ENCODE results near the gene SEMA7A. TPM values are rescaled to one million over a fixed set of nuclear protein-coding genes. Genes with fewer than 3 reads are reported as not detected.

SEMA7A gene
- total and polyA plus RNA-seq, 9 of the 15 experiments (the other 6 are each of a cell fraction or from before 2014, with no cell fraction given): 0.04 to 8.2 (median 5.4) TPM; not detected in 1

DNA sequence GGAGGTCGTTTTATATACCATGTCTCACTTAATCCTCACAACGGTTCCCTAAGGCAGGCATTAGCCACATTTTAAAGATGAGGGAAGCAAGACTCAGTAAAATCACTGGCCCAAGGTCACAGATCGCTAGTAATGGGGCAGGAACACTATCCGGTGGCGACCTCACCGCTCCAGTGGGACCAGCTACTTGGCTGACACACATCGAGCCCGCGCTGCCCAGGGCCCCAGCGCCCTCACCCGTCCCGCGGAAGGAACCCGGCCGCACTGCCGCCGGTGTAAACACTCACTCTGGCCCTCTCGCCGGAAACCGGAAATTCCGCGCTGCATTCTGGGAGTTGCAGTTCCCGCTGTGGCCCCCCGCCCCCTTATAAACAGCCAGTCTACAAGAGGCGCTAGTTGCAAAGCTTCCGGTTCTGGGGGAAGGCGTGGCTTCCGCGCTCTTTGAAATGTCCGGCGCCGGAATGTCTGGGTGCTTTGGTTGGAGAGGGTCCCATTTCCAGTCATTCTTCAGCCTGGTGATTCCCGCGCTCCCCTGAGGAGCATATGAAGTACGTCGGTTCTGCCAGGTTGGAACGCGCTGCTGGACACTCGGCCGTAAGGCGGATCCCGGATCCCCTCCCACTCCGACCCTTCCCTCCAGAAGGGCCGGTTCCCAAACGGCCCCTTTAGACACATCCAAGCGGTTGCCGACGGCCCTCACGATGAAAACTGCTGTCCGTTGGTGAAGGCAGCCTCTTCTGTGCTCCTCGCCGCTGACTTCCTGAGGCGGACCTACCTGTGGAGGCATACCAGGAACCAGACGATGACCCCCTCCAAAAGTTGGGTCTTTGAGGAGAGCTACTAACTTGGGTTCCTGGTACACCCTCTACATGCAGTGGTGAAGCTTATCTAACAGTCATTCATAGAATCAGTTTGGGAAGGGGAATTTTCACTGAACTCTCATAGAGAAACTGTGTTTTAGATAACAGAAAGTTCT lies 27.4 kb upstream of the SEMA7A start, which contains the start of gene UBL7 (continued):
- TF ChIP-seq DACH1 (IDR thresholded peaks at IDR 0.05; ENCODE audit: partially characterized antibody) (no peak), TCF7 (IDR thresholded peaks at IDR 0.05; ENCODE audit: borderline replicate concordance) (no peak), ELK1 (CRISPR knock-in tag; IDR thresholded peaks at IDR 0.05) (no peak), ZNF79 (CRISPR knock-in tag; IDR thresholded peaks at IDR 0.05; ENCODE audit: low read depth) (no peak), CXXC5 (CRISPR knock-in tag; IDR thresholded peaks at IDR 0.05) (peak; percentile 71), MTA2 (IDR thresholded peaks at IDR 0.05; ENCODE audit: low read depth) (no peak), NEUROD1 (IDR thresholded peaks at IDR 0.05; ENCODE audit: borderline replicate concordance, low read depth, low read length, partially characterized antibody) (no peak), KLF6 (CRISPR knock-in tag; IDR thresholded peaks at IDR 0.05; ENCODE audit: borderline replicate concordance) (no peak), HIVEP1 (CRISPR knock-in tag; IDR thresholded peaks at IDR 0.05) (no peak), SMARCA5 (IDR thresholded peaks at IDR 0.05) (peak; percentile 36; the same call in 1 of the 2 replicates), FOS (IDR thresholded peaks at IDR 0.05; ENCODE audit: extremely low read depth, insufficient read length) (no peak), RBM14 (IDR thresholded peaks at IDR 0.05; ENCODE audit: borderline replicate concordance, insufficient read depth, low read depth, low read length) (no peak), ZNF696 (CRISPR knock-in tag; conservative IDR thresholded peaks at IDR 0.05) (no peak), MTA1 (IDR thresholded peaks at IDR 0.05; ENCODE audit: borderline replicate concordance) (no peak), E2F3 (CRISPR knock-in tag; IDR thresholded peaks at IDR 0.05) (0 out of 2 replicates have a peak, but pooled peaks have one; percentile 41), ZNF165 (CRISPR knock-in tag; IDR thresholded peaks at IDR 0.05; ENCODE audit: borderline replicate concordance) (no peak)
- TF ChIP-seq, protein P1, sequence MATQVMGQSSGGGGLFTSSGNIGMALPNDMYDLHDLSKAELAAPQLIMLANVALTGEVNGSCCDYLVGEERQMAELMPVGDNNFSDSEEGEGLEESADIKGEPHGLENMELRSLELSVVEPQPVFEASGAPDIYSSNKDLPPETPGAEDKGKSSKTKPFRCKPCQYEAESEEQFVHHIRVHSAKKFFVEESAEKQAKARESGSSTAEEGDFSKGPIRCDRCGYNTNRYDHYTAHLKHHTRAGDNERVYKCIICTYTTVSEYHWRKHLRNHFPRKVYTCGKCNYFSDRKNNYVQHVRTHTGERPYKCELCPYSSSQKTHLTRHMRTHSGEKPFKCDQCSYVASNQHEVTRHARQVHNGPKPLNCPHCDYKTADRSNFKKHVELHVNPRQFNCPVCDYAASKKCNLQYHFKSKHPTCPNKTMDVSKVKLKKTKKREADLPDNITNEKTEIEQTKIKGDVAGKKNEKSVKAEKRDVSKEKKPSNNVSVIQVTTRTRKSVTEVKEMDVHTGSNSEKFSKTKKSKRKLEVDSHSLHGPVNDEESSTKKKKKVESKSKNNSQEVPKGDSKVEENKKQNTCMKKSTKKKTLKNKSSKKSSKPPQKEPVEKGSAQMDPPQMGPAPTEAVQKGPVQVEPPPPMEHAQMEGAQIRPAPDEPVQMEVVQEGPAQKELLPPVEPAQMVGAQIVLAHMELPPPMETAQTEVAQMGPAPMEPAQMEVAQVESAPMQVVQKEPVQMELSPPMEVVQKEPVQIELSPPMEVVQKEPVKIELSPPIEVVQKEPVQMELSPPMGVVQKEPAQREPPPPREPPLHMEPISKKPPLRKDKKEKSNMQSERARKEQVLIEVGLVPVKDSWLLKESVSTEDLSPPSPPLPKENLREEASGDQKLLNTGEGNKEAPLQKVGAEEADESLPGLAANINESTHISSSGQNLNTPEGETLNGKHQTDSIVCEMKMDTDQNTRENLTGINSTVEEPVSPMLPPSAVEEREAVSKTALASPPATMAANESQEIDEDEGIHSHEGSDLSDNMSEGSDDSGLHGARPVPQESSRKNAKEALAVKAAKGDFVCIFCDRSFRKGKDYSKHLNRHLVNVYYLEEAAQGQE (IDR thresholded peaks at IDR 0.05; ENCODE audit: borderline replicate concordance): no peak; the same call in 1 of the 2 replicates
- TF ChIP-seq, protein P1 (CRISPR knock-in tag; IDR thresholded peaks at IDR 0.05; ENCODE audit: low read depth): no peak
- TF ChIP-seq, protein P2, sequence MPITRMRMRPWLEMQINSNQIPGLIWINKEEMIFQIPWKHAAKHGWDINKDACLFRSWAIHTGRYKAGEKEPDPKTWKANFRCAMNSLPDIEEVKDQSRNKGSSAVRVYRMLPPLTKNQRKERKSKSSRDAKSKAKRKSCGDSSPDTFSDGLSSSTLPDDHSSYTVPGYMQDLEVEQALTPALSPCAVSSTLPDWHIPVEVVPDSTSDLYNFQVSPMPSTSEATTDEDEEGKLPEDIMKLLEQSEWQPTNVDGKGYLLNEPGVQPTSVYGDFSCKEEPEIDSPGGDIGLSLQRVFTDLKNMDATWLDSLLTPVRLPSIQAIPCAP (CRISPR knock-in tag; IDR thresholded peaks at IDR 0.05; ENCODE audit: borderline replicate concordance): no peak

Measured in K562 (cell line).